Neural crest cell (in vitro differentiated cells): ENCODE data around the gene SMAD9. TPM values are rescaled to one million over a fixed set of nuclear protein-coding genes. Genes with fewer than 3 reads are reported as not detected.
A peak's percentile ranks its signal among the peaks of the same experiment; 100 is the strongest.

ENCODE experiments used
- DNase-seq: peaks from one replicate; pipeline ENCODE4 v3.0.0; 2021; ENCODE audit warnings: low read depth, mixed read lengths, low spot score
- H3K27ac Mint-ChIP-seq: one replicate; pipeline ENCODE4 v1.8.0; 2021; ENCODE audit warnings: mild to moderate bottlenecking, mixed read lengths; ENCODE audit not compliant: unreplicated experiment
- H3K27me3 Mint-ChIP-seq: 2 replicates; pipeline ENCODE4 v1.8.0; 2021; ENCODE audit warnings: low read depth, mild to moderate bottlenecking, mixed read lengths
- H3K36me3 Mint-ChIP-seq: 2 replicates; pipeline ENCODE4 v1.8.0; 2021; ENCODE audit warnings: low read depth, mild to moderate bottlenecking, mixed read lengths
- H3K4me1 Mint-ChIP-seq: 2 replicates; pipeline ENCODE4 v1.8.0; 2021; ENCODE audit warnings: mixed read lengths
- H3K4me3 Mint-ChIP-seq: one replicate; pipeline ENCODE4 v1.8.0; 2021; ENCODE audit warnings: mild to moderate bottlenecking, mixed read lengths
- H3K9me3 Mint-ChIP-seq: 2 replicates; pipeline ENCODE4 v1.8.0; 2021; ENCODE audit warnings: mixed read lengths
- CTCF ChIP-seq: fragments of 200-600 bp; sonication (generic); conservative IDR thresholded peaks from 2 replicates; pipeline ENCODE4 v1.5.0; 2021; ENCODE audit warnings: antibody characterized with exemption, mild to moderate bottlenecking
- total RNA-seq: library from RNA; stranded (reverse); gene quantifications from 2 replicates; pipeline ENCODE4 v1.2.1, GENCODE V29; 2021

SMAD9 gene
- total RNA-seq, 1 donor from 2014 or later, result 2.2 TPM

DNA sequence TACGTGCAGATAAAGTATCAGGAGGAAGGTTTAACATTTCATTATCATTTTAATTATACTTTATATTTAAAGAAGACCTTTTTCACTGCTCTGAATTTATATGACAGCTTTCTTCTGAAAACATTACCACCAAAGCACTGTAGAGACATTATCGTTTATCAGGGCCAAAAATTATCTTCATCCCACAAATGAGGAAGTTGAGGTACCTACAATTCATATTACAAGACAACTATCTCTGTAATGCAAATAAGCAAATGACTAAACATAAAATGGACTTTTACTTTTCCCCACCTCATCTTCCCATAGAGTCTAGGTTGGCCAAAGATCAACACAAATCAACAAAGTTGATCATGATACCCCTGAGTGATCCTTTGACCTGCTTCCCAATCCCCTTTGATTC lies 30.9 kb upstream of the SMAD9 start:
- H3K9me3 Mint-ChIP-seq, result no peaks in the 10 kb centered on the region
- H3K27me3 Mint-ChIP-seq, result peaks cover 9% of the 10 kb centered on the region
- no peaks in the 10 kb centered on the region for H3K4me1 Mint-ChIP-seq
- no peak for DNase-seq
- H3K36me3 Mint-ChIP-seq, result peaks cover 25% of the 10 kb centered on the region
- H3K4me3 Mint-ChIP-seq, result no peak overlapping the region
- no peak for TF ChIP-seq CTCF
- H3K27ac Mint-ChIP-seq, result no peak overlapping the region

DNA sequence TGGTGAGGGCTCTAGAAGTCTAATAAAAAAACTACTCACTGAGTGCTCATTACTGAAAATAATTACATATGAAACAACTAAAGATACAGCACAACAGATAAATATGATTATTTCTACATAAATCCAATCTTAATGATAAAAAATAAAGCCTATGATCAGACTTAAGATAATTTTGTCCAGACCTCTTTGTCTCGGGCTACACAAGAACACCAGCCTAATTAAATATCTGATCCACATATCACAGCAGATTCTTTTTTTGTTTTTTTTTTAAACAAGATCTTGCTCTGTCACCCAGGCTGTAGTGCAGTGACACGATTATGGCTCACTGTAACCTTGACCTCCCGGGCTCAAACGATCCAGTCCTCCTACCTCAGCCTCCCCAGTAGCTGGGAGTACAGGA lies 30.3 kb upstream of the SMAD9 start:
- no peak for TF ChIP-seq CTCF
- peaks cover 9% of the 10 kb centered on the region for H3K27me3 Mint-ChIP-seq
- no peak overlapping the region for H3K4me3 Mint-ChIP-seq
- no peak overlapping the region for H3K27ac Mint-ChIP-seq
- peaks cover 5% of the 10 kb centered on the region for H3K4me1 Mint-ChIP-seq
- DNase-seq, result no peak
- no peaks in the 10 kb centered on the region for H3K9me3 Mint-ChIP-seq
- peaks cover 25% of the 10 kb centered on the region for H3K36me3 Mint-ChIP-seq

- DNase-seq, result no peak
- H3K9me3 Mint-ChIP-seq, result peaks cover 10% of the 10 kb centered on the region
- no peak overlapping the region for H3K27ac Mint-ChIP-seq
- H3K4me1 Mint-ChIP-seq, result peaks cover 9% of the 10 kb centered on the region
- H3K4me3 Mint-ChIP-seq, result no peak overlapping the region
- no peak for TF ChIP-seq CTCF
- H3K36me3 Mint-ChIP-seq, result peaks cover 23% of the 10 kb centered on the region
- peaks cover 48% of the 10 kb centered on the region for H3K27me3 Mint-ChIP-seq
Measured at GRCh38 chr13:36945078-36945477, 25.0 kb upstream of the SMAD9 start.

DNA sequence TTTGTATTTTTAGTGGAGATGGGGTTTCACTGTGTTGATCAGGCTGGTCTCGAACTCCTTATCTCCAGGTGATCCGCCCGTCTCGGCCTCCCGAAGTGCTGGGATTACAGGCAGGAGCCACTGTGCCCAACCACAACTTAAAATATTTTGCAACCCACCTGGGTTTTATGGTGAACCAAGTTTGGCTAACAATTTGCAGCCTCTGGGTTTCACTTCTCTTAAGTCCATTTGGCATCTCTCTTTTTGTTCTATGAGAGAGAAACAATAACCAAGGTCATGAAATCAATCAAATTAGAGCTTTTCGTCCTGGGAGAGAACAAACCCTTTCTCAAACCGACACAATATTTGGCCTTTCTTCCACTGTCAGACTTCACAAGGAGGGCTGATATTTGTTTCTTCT lies 5.6 kb upstream of the SMAD9 start:
- DNase-seq, result no peak
- Mint-ChIP-seq H3K27me3 (peaks cover 46% of the 10 kb centered on the region), H3K27ac (no peak overlapping the region), H3K4me3 (peak overlapping the region; percentile 22), H3K9me3 (no peaks in the 10 kb centered on the region), H3K36me3 (no peaks in the 10 kb centered on the region), H3K4me1 (peaks cover 1% of the 10 kb centered on the region)
- TF ChIP-seq CTCF, result no peak

DNA sequence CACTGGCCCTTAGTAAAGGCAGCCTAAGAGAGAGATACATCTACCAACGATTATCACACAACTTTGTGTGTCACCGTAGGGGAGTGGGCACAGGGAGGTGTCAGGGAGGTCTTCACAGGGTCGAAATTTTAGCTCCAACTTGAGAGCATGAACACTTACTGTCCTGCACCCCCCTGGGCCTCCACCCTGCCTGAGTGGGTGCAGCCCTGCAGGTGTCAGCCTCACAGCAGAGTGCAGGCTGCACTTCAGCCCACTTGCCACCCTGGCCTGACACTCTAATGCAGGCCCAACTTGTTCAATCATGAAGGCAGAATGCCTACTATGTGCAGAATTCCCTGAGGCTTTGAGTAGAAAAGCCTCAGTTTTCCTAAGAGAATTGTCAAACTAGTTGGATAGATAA lies 4.0 kb upstream of the SMAD9 start:
- Mint-ChIP-seq H3K27ac (no peak overlapping the region), H3K4me3 (no peak overlapping the region), H3K27me3 (peaks cover 48% of the 10 kb centered on the region), H3K4me1 (peaks cover 6% of the 10 kb centered on the region), H3K36me3 (no peaks in the 10 kb centered on the region), H3K9me3 (no peaks in the 10 kb centered on the region)
- TF ChIP-seq CTCF, result no peak
- no peak for DNase-seq
